Esophagus muscularis mucosa (tissue), 3 donors: ENCODE results near the gene BAIAP2.

ENCODE experiments used
- POLR2AphosphoS5 ChIP-seq, 2 donors: sonication (generic); formaldehyde crosslinking; IDR thresholded peaks; one replicate each; pipeline ENCODE4 v1.6.1; 2017; ENCODE audit warnings: antibody characterized with exemption in 2 of 2
- TF ChIP-seq, protein P1 (sequence below), 3 experiments: fragments of 200-600 bp in 2 of 3; fragments of 450-650 bp in 1 of 3; sonication (generic) in 2 of 3; IDR thresholded peaks; one replicate each; pipeline ENCODE4 v1.5.1; 2017 to 2019; ENCODE audit warnings: antibody characterized with exemption in 3 of 3, mild to moderate bottlenecking in 2 of 3, moderate library complexity in 1 of 3

DNA sequence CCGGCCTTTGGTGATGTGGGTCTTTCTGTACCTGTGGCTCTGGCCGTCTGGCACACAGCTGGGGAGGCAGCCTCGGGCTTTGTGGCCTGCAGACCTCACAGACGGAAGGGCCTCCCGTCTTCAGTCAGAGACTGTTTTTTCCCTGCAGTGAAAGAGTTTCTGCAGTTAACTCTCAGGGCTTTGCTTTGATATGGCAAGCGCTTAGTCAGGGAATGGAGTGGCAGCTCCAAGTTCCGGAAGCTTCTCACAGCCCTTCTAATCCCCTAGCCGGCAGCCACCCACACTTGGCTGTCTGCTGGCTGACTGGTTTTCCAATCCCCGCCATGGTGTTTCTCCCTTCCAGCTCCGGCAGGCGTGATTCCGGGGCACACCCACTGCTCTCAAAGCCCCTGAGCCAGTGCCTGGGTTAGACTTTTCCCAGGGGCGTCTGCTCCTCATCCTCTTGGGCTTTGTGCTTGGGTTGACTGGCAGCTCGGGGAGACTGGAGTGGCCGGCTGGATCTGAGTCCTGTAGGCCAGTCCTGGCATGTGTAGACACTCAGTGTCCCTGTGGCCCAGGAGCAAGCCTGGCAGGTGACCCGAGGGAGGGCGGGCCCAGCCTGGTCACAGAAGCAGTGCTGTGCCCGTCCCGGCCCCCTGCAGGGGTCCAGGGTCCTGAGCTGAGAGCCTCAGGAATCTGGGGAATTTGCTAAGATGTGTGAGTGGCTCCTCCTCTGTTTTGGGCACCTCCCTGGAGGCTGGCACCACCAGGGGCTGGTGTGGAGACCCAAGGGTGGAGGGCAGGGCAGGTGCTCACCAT lies 29.9 kb downstream of the BAIAP2 start:
- TF ChIP-seq, protein P1, sequence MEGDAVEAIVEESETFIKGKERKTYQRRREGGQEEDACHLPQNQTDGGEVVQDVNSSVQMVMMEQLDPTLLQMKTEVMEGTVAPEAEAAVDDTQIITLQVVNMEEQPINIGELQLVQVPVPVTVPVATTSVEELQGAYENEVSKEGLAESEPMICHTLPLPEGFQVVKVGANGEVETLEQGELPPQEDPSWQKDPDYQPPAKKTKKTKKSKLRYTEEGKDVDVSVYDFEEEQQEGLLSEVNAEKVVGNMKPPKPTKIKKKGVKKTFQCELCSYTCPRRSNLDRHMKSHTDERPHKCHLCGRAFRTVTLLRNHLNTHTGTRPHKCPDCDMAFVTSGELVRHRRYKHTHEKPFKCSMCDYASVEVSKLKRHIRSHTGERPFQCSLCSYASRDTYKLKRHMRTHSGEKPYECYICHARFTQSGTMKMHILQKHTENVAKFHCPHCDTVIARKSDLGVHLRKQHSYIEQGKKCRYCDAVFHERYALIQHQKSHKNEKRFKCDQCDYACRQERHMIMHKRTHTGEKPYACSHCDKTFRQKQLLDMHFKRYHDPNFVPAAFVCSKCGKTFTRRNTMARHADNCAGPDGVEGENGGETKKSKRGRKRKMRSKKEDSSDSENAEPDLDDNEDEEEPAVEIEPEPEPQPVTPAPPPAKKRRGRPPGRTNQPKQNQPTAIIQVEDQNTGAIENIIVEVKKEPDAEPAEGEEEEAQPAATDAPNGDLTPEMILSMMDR (IDR thresholded peaks at IDR 0.05) = no peak
- TF ChIP-seq POLR2AphosphoS5 (IDR thresholded peaks at IDR 0.05) = no peak
